ENCODE results near the gene SPEM3.

GRCh38 chr17:7445619-7445968, 16.9 kb downstream of the SPEM3 start:
- TF ChIP-seq CTCF (IDR thresholded peaks at IDR 0.05 in 8 of 11, conservative IDR thresholded peaks at IDR 0.05 in 3 of 11) (no peak), POLR2A (IDR thresholded peaks at IDR 0.05) (no peak)

All from spleen (tissue), 7 donors.